ENCODE measurements around the gene ZNF407.

DNA sequence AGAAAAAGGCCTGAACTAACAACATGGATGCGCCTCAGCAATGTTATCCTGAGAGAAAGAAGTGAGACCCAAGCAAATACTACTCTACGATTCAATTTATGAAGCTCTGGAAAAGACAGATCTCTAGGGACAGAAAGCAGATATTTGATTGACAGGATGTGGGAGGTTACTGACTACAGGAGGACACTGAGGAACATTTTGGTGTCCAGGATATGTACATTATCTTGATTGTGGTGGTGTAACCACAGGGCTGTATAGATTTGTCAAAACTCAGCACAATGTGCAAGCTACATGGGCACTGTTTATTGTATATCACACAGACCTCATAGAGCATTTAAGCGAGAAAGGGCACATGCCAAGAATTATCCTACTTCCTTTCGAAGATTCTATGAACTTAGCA, 391.5 kb downstream of the ZNF407 start:
- TF ChIP-seq EZH2phosphoT487 (conservative IDR thresholded peaks at IDR 0.05; ENCODE audit: low read length) (no peak), CTCF (IDR thresholded peaks at IDR 0.05; ENCODE audit: insufficient read depth, low read length, poor library complexity, severe bottlenecking) (no peak)
